ENCODE data around the gene EFCAB8.

Gene EFCAB8

GRCh38 chr20:32839982-32840285 lies 18.8 kb upstream of the EFCAB8 start:
- Histone ChIP-seq H3K4me3 (ENCODE audit: low read depth, low read length) (no peak overlapping the region), H3K27me3 (ENCODE audit: control insufficient read depth, insufficient read depth, low read length) (no peaks in the 10 kb centered on the region), H3K4me2 (ENCODE audit: low read length) (no peak overlapping the region), H3K9me3 (ENCODE audit: control insufficient read depth, low read length) (no peaks in the 10 kb centered on the region), H3K79me2 (peaks cover 15% of the 10 kb centered on the region), H3K36me3 (ENCODE audit: control insufficient read depth, insufficient read depth, low read length) (no peaks in the 10 kb centered on the region), H3K9ac (no peak overlapping the region), H3K27ac (no peak overlapping the region), H3K4me1 (no peaks in the 10 kb centered on the region), H2AFZ (no peak overlapping the region)
- TF ChIP-seq, protein P1, sequence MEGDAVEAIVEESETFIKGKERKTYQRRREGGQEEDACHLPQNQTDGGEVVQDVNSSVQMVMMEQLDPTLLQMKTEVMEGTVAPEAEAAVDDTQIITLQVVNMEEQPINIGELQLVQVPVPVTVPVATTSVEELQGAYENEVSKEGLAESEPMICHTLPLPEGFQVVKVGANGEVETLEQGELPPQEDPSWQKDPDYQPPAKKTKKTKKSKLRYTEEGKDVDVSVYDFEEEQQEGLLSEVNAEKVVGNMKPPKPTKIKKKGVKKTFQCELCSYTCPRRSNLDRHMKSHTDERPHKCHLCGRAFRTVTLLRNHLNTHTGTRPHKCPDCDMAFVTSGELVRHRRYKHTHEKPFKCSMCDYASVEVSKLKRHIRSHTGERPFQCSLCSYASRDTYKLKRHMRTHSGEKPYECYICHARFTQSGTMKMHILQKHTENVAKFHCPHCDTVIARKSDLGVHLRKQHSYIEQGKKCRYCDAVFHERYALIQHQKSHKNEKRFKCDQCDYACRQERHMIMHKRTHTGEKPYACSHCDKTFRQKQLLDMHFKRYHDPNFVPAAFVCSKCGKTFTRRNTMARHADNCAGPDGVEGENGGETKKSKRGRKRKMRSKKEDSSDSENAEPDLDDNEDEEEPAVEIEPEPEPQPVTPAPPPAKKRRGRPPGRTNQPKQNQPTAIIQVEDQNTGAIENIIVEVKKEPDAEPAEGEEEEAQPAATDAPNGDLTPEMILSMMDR (IDR thresholded peaks at IDR 0.05): no peak

DNA sequence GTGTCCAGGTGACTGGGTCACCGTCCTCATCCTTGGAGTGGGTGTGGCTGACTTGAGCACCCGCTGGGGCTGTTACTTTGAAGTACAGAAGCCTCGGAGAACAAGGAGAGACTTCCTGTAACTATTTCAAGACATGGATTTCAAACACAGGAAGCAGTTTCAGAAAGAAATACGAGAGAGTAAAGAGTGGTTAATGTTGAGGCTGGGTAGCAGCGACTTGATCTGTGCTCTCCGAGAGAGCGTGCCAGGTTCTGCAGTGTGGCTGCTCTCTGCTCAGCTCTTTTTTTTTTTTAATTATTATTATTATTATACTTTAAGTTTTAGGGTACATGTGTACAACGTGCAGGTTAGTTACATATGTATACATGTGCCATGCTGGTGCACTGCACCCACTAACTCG lies 17.5 kb upstream of the EFCAB8 start:
- no peaks in the 10 kb centered on the region for H3K36me3 ChIP-seq (ENCODE audit: control insufficient read depth, insufficient read depth, low read length)
- TF ChIP-seq, protein P1 (IDR thresholded peaks at IDR 0.05): no peak

GRCh38 chr20:32841632-32842031 lies 17.1 kb upstream of the EFCAB8 start:
- H2AFZ ChIP-seq: no peak overlapping the region
- TF ChIP-seq, protein P1 (IDR thresholded peaks at IDR 0.05): no peak

More for the DNA sequence above, 17.5 kb upstream of the EFCAB8 start:
- peaks cover 12% of the 10 kb centered on the region for H3K79me2 ChIP-seq
- no peaks in the 10 kb centered on the region for H3K4me1 ChIP-seq
- H3K4me2 ChIP-seq (ENCODE audit: low read length): no peak overlapping the region
- no peak overlapping the region for H3K4me3 ChIP-seq (ENCODE audit: low read depth, low read length)
- H3K27ac ChIP-seq: no peak overlapping the region
- H3K9me3 ChIP-seq (ENCODE audit: control insufficient read depth, low read length): no peaks in the 10 kb centered on the region
- H3K9ac ChIP-seq: no peak overlapping the region
- H3K27me3 ChIP-seq (ENCODE audit: control insufficient read depth, insufficient read depth, low read length): no peaks in the 10 kb centered on the region
- no peak overlapping the region for H2AFZ ChIP-seq

DNA sequence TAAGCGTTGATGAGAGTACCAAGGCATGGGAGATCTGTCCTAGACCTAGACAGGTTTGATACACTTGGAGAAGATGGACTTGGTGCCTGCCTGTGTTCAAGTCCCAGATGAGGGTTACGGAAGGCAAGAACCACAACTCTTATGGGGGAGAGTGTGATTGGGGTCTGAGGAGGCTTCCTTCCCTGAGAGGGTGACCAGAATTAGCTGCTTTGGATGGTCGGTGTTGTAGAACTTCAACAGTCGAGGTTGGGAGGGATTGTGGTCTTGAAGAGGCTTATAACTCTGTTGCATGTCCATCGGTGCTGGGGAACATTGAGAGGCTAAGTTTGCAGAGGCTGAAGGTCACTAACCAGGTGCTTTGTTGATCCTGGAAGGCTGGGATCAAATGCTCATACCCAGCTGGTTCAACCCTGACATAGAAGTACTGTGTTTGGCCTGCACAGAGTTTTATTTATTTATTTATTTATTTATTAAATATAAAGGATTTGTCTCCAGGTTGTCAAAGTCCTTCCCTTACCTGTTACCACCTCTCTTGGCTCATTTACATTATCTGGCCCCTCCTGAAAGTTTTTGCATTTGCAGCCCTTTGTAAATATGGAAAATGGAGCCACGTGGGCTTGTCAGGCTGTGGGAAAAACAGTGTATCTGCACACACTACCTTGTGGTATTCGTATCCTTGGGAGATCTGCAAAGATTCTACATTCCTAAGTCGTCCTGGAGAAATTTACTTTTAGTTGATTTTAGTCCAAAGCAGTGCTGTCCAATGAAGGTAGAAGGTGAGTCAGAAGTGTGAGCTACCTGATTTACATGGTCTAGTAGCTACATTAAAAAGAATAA lies 15.8 kb upstream of the EFCAB8 start:
- no peak overlapping the region for H3K4me3 ChIP-seq (ENCODE audit: low read depth, low read length)
- no peak overlapping the region for H3K9ac ChIP-seq
- no peaks in the 10 kb centered on the region for H3K27me3 ChIP-seq (ENCODE audit: control insufficient read depth, insufficient read depth, low read length)
- no peaks in the 10 kb centered on the region for H3K36me3 ChIP-seq (ENCODE audit: control insufficient read depth, insufficient read depth, low read length)
- H3K9me3 ChIP-seq (ENCODE audit: control insufficient read depth, low read length): no peaks in the 10 kb centered on the region
- H3K27ac ChIP-seq: no peak overlapping the region
- H3K4me2 ChIP-seq (ENCODE audit: low read length): no peak overlapping the region
- no peak overlapping the region for H2AFZ ChIP-seq
- TF ChIP-seq, protein P1 (IDR thresholded peaks at IDR 0.05): no peak
- peaks cover 9% of the 10 kb centered on the region for H3K79me2 ChIP-seq
- H3K4me1 ChIP-seq: no peaks in the 10 kb centered on the region

More at GRCh38 chr20:32841632-32842031, 17.1 kb upstream of the EFCAB8 start:
- no peaks in the 10 kb centered on the region for H3K36me3 ChIP-seq (ENCODE audit: control insufficient read depth, insufficient read depth, low read length)
- H3K9me3 ChIP-seq (ENCODE audit: control insufficient read depth, low read length): no peaks in the 10 kb centered on the region
- no peaks in the 10 kb centered on the region for H3K27me3 ChIP-seq (ENCODE audit: control insufficient read depth, insufficient read depth, low read length)
- H3K9ac ChIP-seq: no peak overlapping the region
- peaks cover 11% of the 10 kb centered on the region for H3K79me2 ChIP-seq
- no peaks in the 10 kb centered on the region for H3K4me1 ChIP-seq
- no peak overlapping the region for H3K4me3 ChIP-seq (ENCODE audit: low read depth, low read length)
- H3K4me2 ChIP-seq (ENCODE audit: low read length): no peak overlapping the region
- no peak overlapping the region for H3K27ac ChIP-seq

DNA sequence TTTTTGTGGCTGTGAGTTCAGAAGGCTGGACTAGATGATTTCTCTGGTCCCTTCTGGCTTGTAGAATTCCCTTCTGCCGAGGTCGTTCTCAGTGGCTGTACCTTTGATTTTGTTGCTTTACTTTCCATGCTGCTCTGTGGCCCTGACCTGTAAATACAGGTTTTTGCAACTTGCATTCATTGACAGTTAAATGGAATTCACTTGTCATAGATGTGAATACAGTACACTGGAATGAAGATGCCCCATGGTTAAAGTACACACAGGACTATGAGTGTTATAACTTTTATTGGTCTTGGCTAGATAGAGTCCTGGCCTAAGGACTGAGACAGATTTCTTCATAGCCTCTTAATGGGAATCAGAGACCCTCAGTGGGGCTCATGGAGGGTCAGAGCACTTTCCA lies 12.9 kb upstream of the EFCAB8 start:
- Histone ChIP-seq H3K4me1 (no peaks in the 10 kb centered on the region), H3K27ac (no peak overlapping the region), H3K9ac (no peak overlapping the region), H3K9me3 (ENCODE audit: control insufficient read depth, low read length) (no peaks in the 10 kb centered on the region), H3K4me2 (ENCODE audit: low read length) (no peak overlapping the region), H3K4me3 (ENCODE audit: low read depth, low read length) (no peak overlapping the region), H3K79me2 (peaks cover 9% of the 10 kb centered on the region), H3K27me3 (ENCODE audit: control insufficient read depth, insufficient read depth, low read length) (no peaks in the 10 kb centered on the region), H2AFZ (no peak overlapping the region), H3K36me3 (ENCODE audit: control insufficient read depth, insufficient read depth, low read length) (no peaks in the 10 kb centered on the region)
- TF ChIP-seq, protein P1 (IDR thresholded peaks at IDR 0.05): no peak

Measured in parathyroid adenoma (tissue), 2 donors.